Mesenchymal stem cell (in vitro differentiated cells and primary cell): ENCODE data around the gene NBPF19.
"Not testable (repeated sequence)": the region's sequence is repeated elsewhere in the genome, so short reads cannot be mapped to it uniquely, and the experiment has no call there.

Experiments
- DNase-seq: peaks from one replicate; pipeline ENCODE4 v3.0.0-alpha.2; 2013
- H2AFZ ChIP-seq: one replicate; pipeline ENCODE4 v1.6.1; 2013; ENCODE audit warnings: low read depth, mild to moderate bottlenecking, control low read depth, inconsistent platforms, low read length, moderate library complexity
- H2AK5ac ChIP-seq: 2 replicates; pipeline ENCODE4 v1.6.1; 2013; ENCODE audit warnings: low read length, moderate library complexity, mild to moderate bottlenecking, inconsistent platforms; ENCODE audit not compliant: severe bottlenecking
- H2BK120ac ChIP-seq: one replicate; pipeline ENCODE4 v1.6.1; 2013; ENCODE audit warnings: low read depth, mild to moderate bottlenecking, inconsistent platforms, low read length, moderate library complexity
- H2BK12ac ChIP-seq, 2 experiments: one replicate each; pipeline ENCODE4 v1.6.1; 2013; ENCODE audit warnings: inconsistent platforms in 2 of 2, low read length in 2 of 2, mild to moderate bottlenecking in 2 of 2, moderate library complexity in 2 of 2, control low read depth in 1 of 2
- H2BK15ac ChIP-seq: one replicate; pipeline ENCODE4 v1.6.1; 2013; ENCODE audit warnings: mild to moderate bottlenecking, low read depth, inconsistent platforms; ENCODE audit not compliant: poor library complexity, severe bottlenecking
- H2BK5ac ChIP-seq: 2 replicates; pipeline ENCODE4 v1.6.1; 2013; ENCODE audit warnings: low read depth, mild to moderate bottlenecking, low read length, control low read depth, inconsistent platforms; ENCODE audit not compliant: poor library complexity, severe bottlenecking
- H3K14ac ChIP-seq, 2 experiments: one replicate each; pipeline ENCODE4 v1.6.1; 2013; ENCODE audit warnings: inconsistent platforms in 2 of 2, low read length in 2 of 2, control low read depth in 1 of 2, mild to moderate bottlenecking in 1 of 2, moderate library complexity in 1 of 2
- H3K18ac ChIP-seq, 2 experiments: one replicate each; pipeline ENCODE4 v1.6.1; 2013; ENCODE audit warnings: inconsistent platforms in 2 of 2, low read length in 2 of 2, control low read depth in 1 of 2, low read depth in 1 of 2, mild to moderate bottlenecking in 1 of 2
- H3K23ac ChIP-seq, 2 experiments: one replicate each; pipeline ENCODE4 v1.6.1; 2013; ENCODE audit warnings: inconsistent platforms in 2 of 2, low read length in 2 of 2, mild to moderate bottlenecking in 2 of 2, moderate library complexity in 2 of 2, control low read depth in 1 of 2
- H3K27ac ChIP-seq: 2 replicates; pipeline ENCODE4 v1.5.1; 2013; ENCODE audit warnings: mild to moderate bottlenecking, moderate library complexity, low read length, control low read depth, inconsistent platforms; ENCODE audit not compliant: poor library complexity, severe bottlenecking
- H3K27me3 ChIP-seq, 2 experiments: 2 replicates each; pipeline versions ENCODE4 v1.6.1 to v1.7.0; 2013; ENCODE audit warnings: low read length in 2 of 2, mild to moderate bottlenecking in 2 of 2, moderate library complexity in 2 of 2, control low read depth in 1 of 2, inconsistent platforms in 1 of 2; ENCODE audit not compliant: control insufficient read depth in 1 of 2, insufficient read depth in 1 of 2
- H3K36me3 ChIP-seq, 2 experiments: 2 replicates each; pipeline versions ENCODE4 v1.6.1 to v1.7.0; 2013; ENCODE audit warnings: low read length in 2 of 2, control low read depth in 1 of 2, inconsistent platforms in 1 of 2, low read depth in 1 of 2, mild to moderate bottlenecking in 1 of 2; ENCODE audit not compliant: insufficient read depth in 2 of 2, control insufficient read depth in 1 of 2
- H3K4ac ChIP-seq, 2 experiments: one replicate each; pipeline ENCODE4 v1.6.1; 2013; ENCODE audit warnings: inconsistent platforms in 2 of 2, low read length in 2 of 2, mild to moderate bottlenecking in 2 of 2, moderate library complexity in 2 of 2, control low read depth in 1 of 2, low read depth in 1 of 2
- H3K4me1 ChIP-seq: 2 replicates; pipeline ENCODE4 v1.6.1; 2013; ENCODE audit warnings: low read depth, low read length, control low read depth; ENCODE audit not compliant: control insufficient read depth, insufficient read depth
- H3K4me2 ChIP-seq: 2 replicates; pipeline ENCODE4 v1.6.1; 2013; ENCODE audit warnings: low read length, mild to moderate bottlenecking, inconsistent platforms; ENCODE audit not compliant: poor library complexity, severe bottlenecking
- H3K4me3 ChIP-seq, 2 experiments: 2 replicates each; pipeline versions ENCODE4 v1.5.1 to v1.7.0; 2013; ENCODE audit warnings: low read length in 2 of 2, mild to moderate bottlenecking in 2 of 2, control low read depth in 1 of 2, low read depth in 1 of 2; ENCODE audit not compliant: insufficient read depth in 1 of 2
- H3K79me1 ChIP-seq: replicated peaks from 2 replicates; pipeline ENCODE4 v1.6.1; 2013; ENCODE audit warnings: mild to moderate bottlenecking, control low read depth, low read length, inconsistent platforms; ENCODE audit not compliant: poor library complexity, severe bottlenecking
- H3K9ac ChIP-seq: 2 replicates; pipeline ENCODE4 v1.7.0; 2013; ENCODE audit warnings: mild to moderate bottlenecking, low read length, moderate library complexity
- H3K9me3 ChIP-seq: 2 replicates; pipeline ENCODE4 v1.7.0; 2013; ENCODE audit warnings: mild to moderate bottlenecking, low read length; ENCODE audit not compliant: control insufficient read depth
- H4K8ac ChIP-seq: one replicate; pipeline ENCODE4 v1.6.1; 2013; ENCODE audit warnings: inconsistent platforms, mild to moderate bottlenecking, low read length, moderate library complexity
- H4K91ac ChIP-seq: one replicate; pipeline ENCODE4 v1.6.1; 2013; ENCODE audit warnings: mild to moderate bottlenecking, low read length, inconsistent platforms
- WGBS: methylation state at CpG from one replicate; pipeline ENCODE4 v1.1.7; 2013; ENCODE audit warnings: mixed read lengths; 5-methylcytosine and 5-hydroxymethylcytosine counted together

Gene NBPF19

DNA sequence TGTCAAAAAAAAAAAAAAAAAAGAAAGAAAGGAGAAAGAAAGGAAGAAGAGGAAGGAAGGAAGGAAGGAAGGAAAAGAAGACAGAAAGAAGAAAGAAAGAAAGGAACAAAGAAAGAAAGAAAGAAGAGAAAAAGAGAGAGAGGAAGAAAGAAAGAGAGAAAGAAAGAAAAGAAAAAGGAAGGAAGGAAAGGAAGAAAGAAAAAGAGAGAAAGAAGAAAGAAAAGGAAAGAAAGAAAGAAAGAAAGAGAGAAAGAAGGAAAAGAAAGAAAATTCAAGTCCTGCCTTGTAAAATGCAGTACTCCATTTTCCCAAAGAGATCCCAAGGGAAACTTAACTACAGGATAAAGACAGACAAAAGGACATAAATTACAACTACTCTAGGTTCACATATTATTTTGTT, 97.9 kb downstream of the NBPF19 start:
- H3K4me3 ChIP-seq, H2BK15ac ChIP-seq, H3K9me3 ChIP-seq, H3K4me2 ChIP-seq, H3K18ac ChIP-seq, H2BK5ac ChIP-seq, DNase-seq, H2AFZ ChIP-seq, H3K4ac ChIP-seq, H2AK5ac ChIP-seq, H3K79me1 ChIP-seq, H2BK12ac ChIP-seq, H3K4me1 ChIP-seq, H2BK120ac ChIP-seq, H4K8ac ChIP-seq, H3K36me3 ChIP-seq, H3K27me3 ChIP-seq, H3K27ac ChIP-seq, H3K14ac ChIP-seq, H3K9ac ChIP-seq, H3K23ac ChIP-seq, H4K91ac ChIP-seq: not testable (repeated sequence)

DNA sequence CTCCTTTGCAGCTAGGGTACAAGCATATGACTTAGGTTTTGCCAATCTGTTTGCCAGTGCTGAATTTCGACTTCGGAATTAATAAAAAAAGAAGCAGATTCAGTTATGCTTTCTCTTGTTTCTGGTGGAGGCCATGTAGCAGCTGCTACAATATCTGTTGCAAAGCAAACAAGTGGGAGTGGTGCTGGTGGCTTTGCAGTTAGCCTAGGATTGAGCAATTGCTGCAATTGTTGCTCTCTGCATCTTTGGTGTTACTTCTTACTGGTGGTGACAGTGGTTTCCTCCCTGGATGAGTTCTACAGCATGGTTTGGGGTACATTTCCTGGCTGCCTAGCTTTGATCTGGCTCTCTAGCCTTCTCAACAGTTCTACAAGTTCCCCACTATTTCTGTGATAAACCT, 110.7 kb downstream of the NBPF19 start:
- not testable (repeated sequence) for H3K14ac ChIP-seq, H2AK5ac ChIP-seq, H2BK12ac ChIP-seq, H2BK15ac ChIP-seq, H3K4ac ChIP-seq, H4K91ac ChIP-seq, DNase-seq, H3K4me2 ChIP-seq, H4K8ac ChIP-seq, H3K9me3 ChIP-seq, H3K4me1 ChIP-seq, H2BK120ac ChIP-seq, H3K23ac ChIP-seq, H3K36me3 ChIP-seq, H2AFZ ChIP-seq, H3K4me3 ChIP-seq, H3K79me1 ChIP-seq, H3K18ac ChIP-seq, H3K27ac ChIP-seq, H3K27me3 ChIP-seq, H3K9ac ChIP-seq, H2BK5ac ChIP-seq
- no CpG with 5 or more reads among the region's 2 CpGs for whole genome bisulfite sequencing
